Neutrophil (primary cell): ENCODE measurements around the gene ADAMTS6.

ENCODE experiments used
- H3K27ac ChIP-seq: fragments of 200-600 bp; sonication (generic); 2 replicates; pipeline ENCODE4 v1.5.1; 2016; ENCODE audit warnings: mild to moderate bottlenecking, moderate library complexity
- H3K27me3 ChIP-seq: fragments of 200-600 bp; sonication (generic); 2 replicates; pipeline ENCODE4 v1.6.0; 2016; ENCODE audit warnings: mild to moderate bottlenecking
- H3K36me3 ChIP-seq: fragments of 200-600 bp; sonication (generic); 2 replicates; pipeline ENCODE4 v1.5.1; 2017
- H3K4me1 ChIP-seq, 2 experiments: fragments of 200-600 bp in 1 of 2; sonication (generic) in 1 of 2; 1 replicate in 1 of 2; 2 replicates in 1 of 2; pipeline versions ENCODE4 v1.5.1 to v1.6.1; 2013 to 2016; ENCODE audit warnings: low read depth in 1 of 2, low read length in 1 of 2, mild to moderate bottlenecking in 1 of 2, moderate library complexity in 1 of 2; ENCODE audit not compliant: control insufficient read depth in 1 of 2, insufficient read depth in 1 of 2
- H3K4me3 ChIP-seq, 2 experiments: fragments of 200-600 bp in 1 of 2; sonication (generic) in 1 of 2; 1 replicate in 1 of 2; 2 replicates in 1 of 2; pipeline ENCODE4 v1.5.1; 2013 to 2016; ENCODE audit warnings: low read depth in 1 of 2, low read length in 1 of 2, mild to moderate bottlenecking in 1 of 2, moderate library complexity in 1 of 2
- H3K9me3 ChIP-seq: fragments of 200-600 bp; sonication (generic); 2 replicates; pipeline ENCODE4 v1.5.1; 2016
- CTCF ChIP-seq: fragments of 200-600 bp; sonication (generic); IDR thresholded peaks from 2 replicates; pipeline ENCODE4 v1.5.1; 2016; ENCODE audit warnings: antibody characterized with exemption

The ADAMTS6 gene

GRCh38 chr5:65197531-65198455 lies 283.9 kb downstream of the ADAMTS6 start:
- Histone ChIP-seq H3K36me3 (no peaks in the 10 kb centered on the region), H3K4me3 (no peak overlapping the region), H3K4me1 (no peaks in the 10 kb centered on the region), H3K27me3 (no peaks in the 10 kb centered on the region), H3K9me3 (no peaks in the 10 kb centered on the region), H3K27ac (no peak overlapping the region)
- TF ChIP-seq CTCF: no peak

- no peaks in the 10 kb centered on the region for H3K27me3 ChIP-seq
- TF ChIP-seq CTCF: no peak
- no peaks in the 10 kb centered on the region for H3K36me3 ChIP-seq
- H3K9me3 ChIP-seq: no peaks in the 10 kb centered on the region
- H3K4me3 ChIP-seq: no peak overlapping the region
- H3K4me1 ChIP-seq: no peaks in the 10 kb centered on the region
- H3K27ac ChIP-seq: no peak overlapping the region
Measured at GRCh38 chr5:65194871-65195270, 286.8 kb downstream of the ADAMTS6 start.

GRCh38 chr5:65192331-65192730 lies 289.4 kb downstream of the ADAMTS6 start:
- no peak for TF ChIP-seq CTCF
- Histone ChIP-seq H3K36me3 (no peaks in the 10 kb centered on the region), H3K27me3 (no peaks in the 10 kb centered on the region), H3K27ac (no peak overlapping the region), H3K9me3 (no peaks in the 10 kb centered on the region), H3K4me1 (no peaks in the 10 kb centered on the region), H3K4me3 (no peak overlapping the region)

GRCh38 chr5:65191554-65192135 lies 290.1 kb downstream of the ADAMTS6 start:
- Histone ChIP-seq H3K4me1 (no peaks in the 10 kb centered on the region), H3K27me3 (no peaks in the 10 kb centered on the region), H3K9me3 (no peaks in the 10 kb centered on the region), H3K4me3 (no peak overlapping the region), H3K27ac (no peak overlapping the region), H3K36me3 (no peaks in the 10 kb centered on the region)
- no peak for TF ChIP-seq CTCF

- no peaks in the 10 kb centered on the region for H3K4me1 ChIP-seq
- H3K4me3 ChIP-seq: no peak overlapping the region
- H3K27ac ChIP-seq: no peak overlapping the region
Measured at GRCh38 chr5:65190328-65191053, 291.2 kb downstream of the ADAMTS6 start.

More at GRCh38 chr5:65190328-65191053, 291.2 kb downstream of the ADAMTS6 start:
- no peaks in the 10 kb centered on the region for H3K9me3 ChIP-seq
- no peak for TF ChIP-seq CTCF
- H3K27me3 ChIP-seq: no peaks in the 10 kb centered on the region
- no peaks in the 10 kb centered on the region for H3K36me3 ChIP-seq
